Astrocyte of the cerebellum (primary cell): Measurements from ENCODE around the gene ITGB6.
"Not testable (repeated sequence)": the region's sequence is repeated elsewhere in the genome, so short reads cannot be mapped to it uniquely, and the experiment has no call there.

Experiments used
- DNase-seq: peaks from one replicate; pipeline ENCODE4 v3.0.0-alpha.2; 2011; ENCODE audit warnings: low read depth
- H3K4me3 ChIP-seq: 2 replicates; pipeline ENCODE4 v1.5.1; 2011; ENCODE audit warnings: mild to moderate bottlenecking, low read depth, low read length, moderate library complexity
- CTCF ChIP-seq: IDR thresholded peaks from 2 replicates; pipeline ENCODE4 v1.5.1; 2012; ENCODE audit warnings: low read length, low read depth, moderate library complexity, mild to moderate bottlenecking; ENCODE audit errors: missing control alignments
- in situ Hi-C: cut with HindIII; loops from 2 replicates; pipeline ENCODE4 v1.10.0; 2017; ENCODE audit warnings: low sequenced_read_pairs

Gene ITGB6

GRCh38 chr2:160165996-160166395 lies 34.1 kb downstream of the ITGB6 start:
- H3K4me3 ChIP-seq: no peak overlapping the region
- TF ChIP-seq CTCF: no peak
- in situ Hi-C loops: no loop called here
- DNase-seq: no peak

GRCh38 chr2:160165081-160165480 lies 35.0 kb downstream of the ITGB6 start:
- no peak for TF ChIP-seq CTCF
- DNase-seq: no peak
- no peak overlapping the region for H3K4me3 ChIP-seq
- in situ Hi-C loops: no loop called here

- no peak for TF ChIP-seq CTCF
- no peak for DNase-seq
- in situ Hi-C loops: no loop called here
- no peak overlapping the region for H3K4me3 ChIP-seq
Observed at GRCh38 chr2:160157861-160158829, 41.9 kb downstream of the ITGB6 start.

- in situ Hi-C loops: no loop called here
- no peak for DNase-seq
- H3K4me3 ChIP-seq: no peak overlapping the region
- TF ChIP-seq CTCF: no peak
Observed at GRCh38 chr2:160156665-160157064, 43.4 kb downstream of the ITGB6 start.

- in situ Hi-C loops: no loop called here
- no peak for TF ChIP-seq CTCF
- no peak for DNase-seq
Observed at GRCh38 chr2:160156100-160156499, 44.0 kb downstream of the ITGB6 start.

GRCh38 chr2:160148419-160148818 lies 51.7 kb downstream of the ITGB6 start:
- in situ Hi-C loops, H3K4me3 ChIP-seq: not testable (repeated sequence)

More at GRCh38 chr2:160156100-160156499, 44.0 kb downstream of the ITGB6 start:
- H3K4me3 ChIP-seq: no peak overlapping the region

GRCh38 chr2:160145471-160145870 lies 54.6 kb downstream of the ITGB6 start:
- in situ Hi-C loops: no loop called here
- no peak overlapping the region for H3K4me3 ChIP-seq
- DNase-seq: no peak
- no peak for TF ChIP-seq CTCF

More at GRCh38 chr2:160148419-160148818, 51.7 kb downstream of the ITGB6 start:
- not testable (repeated sequence) for DNase-seq
